GM12878 (cell line): Measurements from ENCODE around the gene HACE1. TPM values are rescaled to one million over a fixed set of nuclear protein-coding genes. Genes with fewer than 3 reads are reported as not detected.

Source experiments
- ATAC-seq: fragments of 200-7000 bp; cut with Tn5 transposase; 3 replicates; pipeline ENCODE4 v1.9.1; 2020; ENCODE audit warnings: mild to moderate bottlenecking, moderate library complexity
- BruUV-seq: library from RNA; stranded (reverse); fragments of 400-500 nt; replicated peaks from 2 replicates; lab custom pipeline; 2021; lab: Mats Ljungman, UMichigan
- CTCF ChIA-PET: fragments of 300-600 bp; sonication (Branson Sonifier 250); formaldehyde crosslinking; extraction: SDS; loops from one replicate; lab custom pipeline; 2021; ENCODE audit warnings: inconsistent platforms; lab: Yijun Ruan, JAX
- POLR2A ChIA-PET: fragments of 350-600 bp; formaldehyde crosslinking; extraction: SDS; loops from one replicate; lab custom pipeline; 2021; ENCODE audit warnings: inconsistent platforms; lab: Charles Lee
- RAD21 ChIA-PET: fragments of 300-600 bp; sonication (Branson Sonifier 250); formaldehyde crosslinking; loops from one replicate; lab custom pipeline; 2023; ENCODE audit warnings: antibody characterized with exemption; ENCODE audit not compliant: unreplicated experiment; lab: Charles Lee
- SMC1A ChIA-PET: fragments of 300-600 bp; sonication (Branson Sonifier 250); formaldehyde crosslinking; loops from one replicate; lab custom pipeline; 2023; ENCODE audit not compliant: unreplicated experiment, uncharacterized antibody; lab: Charles Lee
- DNase-seq: peaks from one replicate; pipeline ENCODE4 v3.0.0-alpha.2; 2011; ENCODE audit warnings: low read depth, low spot score
- FAIRE-seq: peaks from 3 replicates; lab custom pipeline; 2011; peaks lifted over from hg19 to GRCh38; lab: Jason Lieb, UNC
- H2AFZ ChIP-seq: 2 replicates; pipeline ENCODE4 v1.6.0; 2011; ENCODE audit warnings: low read depth, low read length, control low read depth; ENCODE audit not compliant: control insufficient read depth
- H3K27ac ChIP-seq: 2 replicates; pipeline ENCODE4 v1.5.1; 2011; ENCODE audit warnings: control low read depth; ENCODE audit not compliant: control insufficient read depth, insufficient read depth
- H3K27me3 ChIP-seq, 2 experiments: replicated peaks in 1 of 2; 2 replicates each; pipeline versions ENCODE4 v1.6.0 to v1.6.1; 2011; ENCODE audit warnings: low read length in 1 of 2; ENCODE audit not compliant: control insufficient read depth in 2 of 2, insufficient read depth in 2 of 2
- H3K36me3 ChIP-seq, 2 experiments: 2 replicates each; pipeline ENCODE4 v1.5.1; 2011; ENCODE audit warnings: low read length in 1 of 2; ENCODE audit not compliant: control insufficient read depth in 2 of 2, insufficient read depth in 2 of 2
- H3K4me1 ChIP-seq: 2 replicates; pipeline ENCODE4 v1.6.1; 2011; ENCODE audit warnings: mild to moderate bottlenecking, low read length, moderate library complexity, mixed read lengths; ENCODE audit not compliant: control insufficient read depth, insufficient read depth
- H3K4me2 ChIP-seq: 2 replicates; pipeline ENCODE4 v1.6.0; 2011; ENCODE audit warnings: control low read depth; ENCODE audit not compliant: control insufficient read depth, insufficient read depth
- H3K4me3 ChIP-seq: fragments of 200-600 bp; sonication (generic); 2 replicates; pipeline ENCODE4 v1.5.1; 2016
- H3K79me2 ChIP-seq: 2 replicates; pipeline ENCODE4 v1.6.0; 2011; ENCODE audit warnings: low read length; ENCODE audit not compliant: control insufficient read depth, insufficient read depth
- H3K9ac ChIP-seq: 2 replicates; pipeline ENCODE4 v1.8.0; 2011; ENCODE audit warnings: low read length, control low read depth, mixed read lengths; ENCODE audit not compliant: control insufficient read depth, insufficient read depth
- H3K9me3 ChIP-seq: replicated peaks from 3 replicates; pipeline ENCODE4 v1.5.1; 2011; ENCODE audit warnings: mild to moderate bottlenecking, low read length; ENCODE audit not compliant: control insufficient read depth, insufficient read depth
- H4K20me1 ChIP-seq: 2 replicates; pipeline ENCODE4 v1.6.0; 2011; ENCODE audit not compliant: control insufficient read depth, insufficient read depth
- CEBPB ChIP-seq, 2 experiments: fragments of 150-350 bp in 1 of 2; IDR thresholded peaks; 2 replicates each; pipeline ENCODE4 v1.6.1; 2012 to 2014; ENCODE audit warnings: low read depth in 2 of 2, low read length in 2 of 2, borderline replicate concordance in 1 of 2, inconsistent platforms in 1 of 2
- CREB1 ChIP-seq: IDR thresholded peaks from 2 replicates; pipeline ENCODE4 v1.6.1; 2012; ENCODE audit warnings: low read depth, mild to moderate bottlenecking, inconsistent platforms
- EGR1 ChIP-seq, 2 experiments: IDR thresholded peaks; 1 replicate in 1 of 2; 2 replicates in 1 of 2; pipeline ENCODE4 v1.6.1; 2011 to 2012; ENCODE audit warnings: low read depth in 2 of 2, low read length in 2 of 2, borderline replicate concordance in 1 of 2, mild to moderate bottlenecking in 1 of 2, moderate library complexity in 1 of 2
- ESRRA ChIP-seq: IDR thresholded peaks from 2 replicates; pipeline ENCODE4 v1.6.1; 2012; ENCODE audit warnings: mild to moderate bottlenecking, low read length, improper control_type of control experiment
- GATAD2B ChIP-seq: fragments of 450-650 bp; conservative IDR thresholded peaks from 2 replicates; pipeline ENCODE4 v1.6.1; 2017; ENCODE audit warnings: low read depth, mild to moderate bottlenecking, moderate library complexity
- HDAC6 ChIP-seq: fragments of 200-600 bp; sonication (generic); IDR thresholded peaks from one replicate; pipeline ENCODE4 v1.8.0; 2017; ENCODE audit warnings: antibody characterized with exemption; ENCODE audit not compliant: unreplicated experiment
- IRF4 ChIP-seq: IDR thresholded peaks from 2 replicates; pipeline ENCODE4 v1.6.1; 2011; ENCODE audit warnings: low read depth, low read length
- RAD21 ChIP-seq: IDR thresholded peaks from 2 replicates; pipeline ENCODE4 v1.6.1; 2011; ENCODE audit warnings: mild to moderate bottlenecking, low read depth, low read length, moderate library complexity; ENCODE audit not compliant: insufficient read depth
- RUNX3 ChIP-seq: IDR thresholded peaks from 2 replicates; pipeline ENCODE4 v1.6.1; 2012; ENCODE audit warnings: low read length, inconsistent platforms
- SMAD5 ChIP-seq: IDR thresholded peaks from 2 replicates; pipeline ENCODE4 v1.6.1; 2016; ENCODE audit warnings: antibody characterized with exemption, low read depth
- SMARCA5 ChIP-seq: fragments of 450-650 bp; IDR thresholded peaks from 2 replicates; pipeline ENCODE4 v1.6.1; 2017; ENCODE audit warnings: mild to moderate bottlenecking
- TCF7 ChIP-seq: IDR thresholded peaks from 2 replicates; pipeline ENCODE4 v1.6.1; 2014; ENCODE audit warnings: antibody characterized with exemption, borderline replicate concordance
- ZZZ3 ChIP-seq: IDR thresholded peaks from 2 replicates; pipeline ENCODE4 v1.6.1; 2011; ENCODE audit warnings: low read depth; ENCODE audit not compliant: control insufficient read depth, insufficient read length
- WGBS: methylation state at CpG from one replicate; pipeline ENCODE4 v1.1.6; 2016; ENCODE audit warnings: low lambda C conversion rate; ENCODE audit not compliant: insufficient replicate concordance, insufficient coverage; ENCODE audit errors: missing lambda C conversion rate; 5-methylcytosine and 5-hydroxymethylcytosine counted together
- in situ Hi-C: fragments of 300-500 bp; cut with MboI; formaldehyde crosslinking; loops from 9 replicates; pipeline ENCODE4 v1.14.3; 2018; ENCODE audit warnings: mixed read lengths
- intact Hi-C: fragments of 100-400 bp; cut with micrococcal nuclease; formaldehyde crosslinking; loops from one replicate; pipeline ENCODE4 v1.14.2; 2022; ENCODE audit not compliant: unreplicated experiment
- polyA plus RNA-seq, 11 experiments: library from polyadenylated mRNA; depleted of rRNA in 4 of 11; unstranded in 6 of 11; stranded (reverse) in 5 of 11; fragments of >200 nt; fragmentation: Nextera tagmentation in 4 of 11; fragmentation: Illumina TruSeq in 1 of 11; extraction: Ambion mirVana in 4 of 11; extraction: Trizol in 1 of 11; gene quantifications; 1 replicate in 1 of 11; 2 replicates in 10 of 11; pipeline versions ENCODE4 v1.2.1 to v1.2.3, GENCODE V29; 2011 to 2016; ENCODE audit warnings: inconsistent platforms in 2 of 11, missing spikeins in 2 of 11, low read depth in 1 of 11
- total RNA-seq, 4 experiments: library from RNA; depleted of rRNA in 3 of 4; stranded (reverse); fragments of >200 nt in 3 of 4; fragmentation: Illumina TruSeq in 1 of 4; extraction: Trizol in 1 of 4; gene quantifications; 2 replicates each; pipeline versions ENCODE4 v1.2.1 to v1.2.3, GENCODE V29; 2013 to 2021
- TF ChIP-seq, protein P1 (sequence below): fragments of 450-650 bp; IDR thresholded peaks from 2 replicates; pipeline ENCODE4 v1.6.1; 2017; ENCODE audit warnings: mild to moderate bottlenecking, moderate library complexity
- TF ChIP-seq, protein P2 (sequence below): IDR thresholded peaks from 2 replicates; pipeline ENCODE4 v1.6.1; 2011; ENCODE audit warnings: low read depth, low read length, improper control_type of control experiment, borderline replicate concordance
- TF ChIP-seq, protein P3 (sequence below): fragments of 450-650 bp; formaldehyde crosslinking; IDR thresholded peaks from 2 replicates; pipeline ENCODE4 v1.5.0; 2022; ENCODE audit warnings: mild to moderate bottlenecking, missing genetic modification characterization

HACE1 gene
- total and polyA plus RNA-seq, 10 of the 15 experiments (the other 5 are each of a cell fraction or from before 2014, with no cell fraction given): 1.6 to 16.9 (median 5.6) TPM

DNA sequence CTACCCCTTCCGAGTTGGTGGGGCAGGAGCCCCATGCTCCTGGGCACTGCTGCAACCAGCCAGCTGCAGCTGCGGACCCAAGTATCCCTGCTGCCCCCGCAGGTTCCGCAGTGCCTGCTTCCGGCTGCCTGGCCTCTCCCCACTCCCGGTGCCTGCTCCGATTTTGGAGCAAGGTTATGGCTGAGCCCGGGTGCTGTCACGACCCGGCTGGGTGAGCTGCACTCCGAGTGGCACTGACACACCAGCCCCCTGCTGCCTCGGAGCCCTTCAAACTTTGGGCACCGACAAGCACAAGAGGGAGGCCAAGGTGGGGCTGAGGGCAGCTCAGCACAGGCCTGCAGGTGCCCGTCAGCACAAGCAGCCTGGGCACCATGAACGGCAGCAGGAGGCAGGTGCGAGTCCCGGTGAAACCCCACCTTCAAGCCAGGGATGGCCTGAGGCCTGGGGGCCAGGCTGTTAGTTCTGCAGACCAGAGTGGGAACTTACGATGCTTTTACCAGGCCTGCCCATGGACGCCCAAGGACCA, 25.9 kb upstream of the HACE1 start:
- no peak overlapping the region for H3K4me2 ChIP-seq
- ATAC-seq (no peak), DNase-seq (no peak), FAIRE-seq (no peak)
- H3K4me1 ChIP-seq: no peaks in the 10 kb centered on the region
- in situ Hi-C loops: no loop called here
- H3K9ac ChIP-seq: no peak overlapping the region
- ChIA-PET POLR2A (no interaction called here), CTCF (no interaction called here), SMC1A (no interaction called here), RAD21 (no interaction called here)
- no peaks in the 10 kb centered on the region; the same call in 2 of the 3 replicates for H3K9me3 ChIP-seq
- no peaks in the 10 kb centered on the region for H3K36me3 ChIP-seq
- BruUV-seq: no TSS peak
- H3K27ac ChIP-seq: no peak overlapping the region
- no peaks in the 10 kb centered on the region for H4K20me1 ChIP-seq
- no peak overlapping the region for H3K4me3 ChIP-seq
- H2AFZ ChIP-seq: no peak overlapping the region
- no peaks in the 10 kb centered on the region for H3K27me3 ChIP-seq
- intact Hi-C loops: no loop called here
- TF ChIP-seq GATAD2B: no peak
- no peak for TF ChIP-seq HDAC6
- TF ChIP-seq, protein P1, sequence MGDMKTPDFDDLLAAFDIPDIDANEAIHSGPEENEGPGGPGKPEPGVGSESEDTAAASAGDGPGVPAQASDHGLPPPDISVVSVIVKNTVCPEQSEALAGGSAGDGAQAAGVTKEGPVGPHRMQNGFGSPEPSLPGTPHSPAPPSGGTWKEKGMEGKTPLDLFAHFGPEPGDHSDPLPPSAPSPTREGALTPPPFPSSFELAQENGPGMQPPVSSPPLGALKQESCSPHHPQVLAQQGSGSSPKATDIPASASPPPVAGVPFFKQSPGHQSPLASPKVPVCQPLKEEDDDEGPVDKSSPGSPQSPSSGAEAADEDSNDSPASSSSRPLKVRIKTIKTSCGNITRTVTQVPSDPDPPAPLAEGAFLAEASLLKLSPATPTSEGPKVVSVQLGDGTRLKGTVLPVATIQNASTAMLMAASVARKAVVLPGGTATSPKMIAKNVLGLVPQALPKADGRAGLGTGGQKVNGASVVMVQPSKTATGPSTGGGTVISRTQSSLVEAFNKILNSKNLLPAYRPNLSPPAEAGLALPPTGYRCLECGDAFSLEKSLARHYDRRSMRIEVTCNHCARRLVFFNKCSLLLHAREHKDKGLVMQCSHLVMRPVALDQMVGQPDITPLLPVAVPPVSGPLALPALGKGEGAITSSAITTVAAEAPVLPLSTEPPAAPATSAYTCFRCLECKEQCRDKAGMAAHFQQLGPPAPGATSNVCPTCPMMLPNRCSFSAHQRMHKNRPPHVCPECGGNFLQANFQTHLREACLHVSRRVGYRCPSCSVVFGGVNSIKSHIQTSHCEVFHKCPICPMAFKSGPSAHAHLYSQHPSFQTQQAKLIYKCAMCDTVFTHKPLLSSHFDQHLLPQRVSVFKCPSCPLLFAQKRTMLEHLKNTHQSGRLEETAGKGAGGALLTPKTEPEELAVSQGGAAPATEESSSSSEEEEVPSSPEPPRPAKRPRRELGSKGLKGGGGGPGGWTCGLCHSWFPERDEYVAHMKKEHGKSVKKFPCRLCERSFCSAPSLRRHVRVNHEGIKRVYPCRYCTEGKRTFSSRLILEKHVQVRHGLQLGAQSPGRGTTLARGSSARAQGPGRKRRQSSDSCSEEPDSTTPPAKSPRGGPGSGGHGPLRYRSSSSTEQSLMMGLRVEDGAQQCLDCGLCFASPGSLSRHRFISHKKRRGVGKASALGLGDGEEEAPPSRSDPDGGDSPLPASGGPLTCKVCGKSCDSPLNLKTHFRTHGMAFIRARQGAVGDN: no peak
- no peak for TF ChIP-seq ESRRA
- TF ChIP-seq TCF7: no peak
- TF ChIP-seq, protein P2, sequence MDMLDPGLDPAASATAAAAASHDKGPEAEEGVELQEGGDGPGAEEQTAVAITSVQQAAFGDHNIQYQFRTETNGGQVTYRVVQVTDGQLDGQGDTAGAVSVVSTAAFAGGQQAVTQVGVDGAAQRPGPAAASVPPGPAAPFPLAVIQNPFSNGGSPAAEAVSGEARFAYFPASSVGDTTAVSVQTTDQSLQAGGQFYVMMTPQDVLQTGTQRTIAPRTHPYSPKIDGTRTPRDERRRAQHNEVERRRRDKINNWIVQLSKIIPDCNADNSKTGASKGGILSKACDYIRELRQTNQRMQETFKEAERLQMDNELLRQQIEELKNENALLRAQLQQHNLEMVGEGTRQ: no peak
- no peak for TF ChIP-seq EGR1 (IDR thresholded peaks at IDR 0.05; ENCODE audit: borderline replicate concordance in 1 of 2, low read depth in 2 of 2, low read length in 2 of 2)
- TF ChIP-seq CREB1: no peak
- TF ChIP-seq ZZZ3: no peak
- TF ChIP-seq CEBPB (IDR thresholded peaks at IDR 0.05; ENCODE audit: borderline replicate concordance in 1 of 2, low read depth in 2 of 2, low read length in 2 of 2): no peak
- no peak for TF ChIP-seq RAD21
- TF ChIP-seq, protein P3, sequence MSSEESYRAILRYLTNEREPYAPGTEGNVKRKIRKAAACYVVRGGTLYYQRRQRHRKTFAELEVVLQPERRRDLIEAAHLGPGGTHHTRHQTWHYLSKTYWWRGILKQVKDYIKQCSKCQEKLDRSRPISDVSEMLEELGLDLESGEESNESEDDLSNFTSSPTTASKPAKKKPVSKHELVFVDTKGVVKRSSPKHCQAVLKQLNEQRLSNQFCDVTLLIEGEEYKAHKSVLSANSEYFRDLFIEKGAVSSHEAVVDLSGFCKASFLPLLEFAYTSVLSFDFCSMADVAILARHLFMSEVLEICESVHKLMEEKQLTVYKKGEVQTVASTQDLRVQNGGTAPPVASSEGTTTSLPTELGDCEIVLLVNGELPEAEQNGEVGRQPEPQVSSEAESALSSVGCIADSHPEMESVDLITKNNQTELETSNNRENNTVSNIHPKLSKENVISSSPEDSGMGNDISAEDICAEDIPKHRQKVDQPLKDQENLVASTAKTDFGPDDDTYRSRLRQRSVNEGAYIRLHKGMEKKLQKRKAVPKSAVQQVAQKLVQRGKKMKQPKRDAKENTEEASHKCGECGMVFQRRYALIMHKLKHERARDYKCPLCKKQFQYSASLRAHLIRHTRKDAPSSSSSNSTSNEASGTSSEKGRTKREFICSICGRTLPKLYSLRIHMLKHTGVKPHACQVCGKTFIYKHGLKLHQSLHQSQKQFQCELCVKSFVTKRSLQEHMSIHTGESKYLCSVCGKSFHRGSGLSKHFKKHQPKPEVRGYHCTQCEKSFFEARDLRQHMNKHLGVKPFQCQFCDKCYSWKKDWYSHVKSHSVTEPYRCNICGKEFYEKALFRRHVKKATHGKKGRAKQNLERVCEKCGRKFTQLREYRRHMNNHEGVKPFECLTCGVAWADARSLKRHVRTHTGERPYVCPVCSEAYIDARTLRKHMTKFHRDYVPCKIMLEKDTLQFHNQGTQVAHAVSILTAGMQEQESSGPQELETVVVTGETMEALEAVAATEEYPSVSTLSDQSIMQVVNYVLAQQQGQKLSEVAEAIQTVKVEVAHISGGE (CRISPR knock-in tag): no peak
- no peak for TF ChIP-seq IRF4
- no peak for TF ChIP-seq SMAD5
- no peak for TF ChIP-seq RUNX3
- no peak for TF ChIP-seq SMARCA5
- WGBS: 49% methylated on average over 19 of the region's 19 CpGs
- H3K79me2 ChIP-seq: no peaks in the 10 kb centered on the region
